ENCODE results near the gene TMPRSS11E. TPM values are rescaled to one million over a fixed set of nuclear protein-coding genes. Genes with fewer than 3 reads are reported as not detected.

The TMPRSS11E gene
- total and polyA plus RNA-seq, 10 of the 15 experiments (the other 5 are each of a cell fraction or from before 2014, with no cell fraction given) = not detected

- no peaks in the 10 kb centered on the region for H4K20me1 ChIP-seq (ENCODE audit: control insufficient read depth, insufficient read depth)
- RAD21 ChIA-PET (ENCODE audit: unreplicated experiment) = no interaction called here
- TF ChIP-seq PAX5 (IDR thresholded peaks at IDR 0.05; ENCODE audit: borderline replicate concordance, low read depth, low read length) (no peak), MYB (IDR thresholded peaks at IDR 0.05; ENCODE audit: borderline replicate concordance, low read depth, low read length) (no peak)
- SMC1A ChIA-PET (ENCODE audit: uncharacterized antibody, unreplicated experiment) = no interaction called here
- H3K79me2 ChIP-seq (ENCODE audit: control insufficient read depth, insufficient read depth, low read length) = no peaks in the 10 kb centered on the region
- no peak overlapping the region for H3K4me2 ChIP-seq (ENCODE audit: control insufficient read depth, insufficient read depth)
- BruUV-seq (replicated peaks) = no TSS peak
- H3K36me3 ChIP-seq (ENCODE audit: control insufficient read depth in 2 of 2, insufficient read depth in 2 of 2, low read length in 1 of 2) = no peaks in the 10 kb centered on the region
- ATAC-seq (no peak), DNase-seq (ENCODE audit: low read depth, low spot score) (no peak), FAIRE-seq (no peak)
- H3K9me3 ChIP-seq (replicated peaks; ENCODE audit: control insufficient read depth, insufficient read depth, low read length) = no peaks in the 10 kb centered on the region
- no peaks in the 10 kb centered on the region for H3K27me3 ChIP-seq (replicated peaks in 1 of 2; ENCODE audit: control insufficient read depth in 2 of 2, insufficient read depth in 2 of 2, low read length in 1 of 2)
- H2AFZ ChIP-seq (ENCODE audit: control insufficient read depth, low read depth, low read length) = no peak overlapping the region
- in situ Hi-C loops (cut with MboI) (no loop called here), intact Hi-C loops (cut with micrococcal nuclease; ENCODE audit: unreplicated experiment) (no loop called here)
- CTCF ChIA-PET = no interaction called here
- WGBS (ENCODE audit: insufficient coverage, insufficient replicate concordance, low lambda C conversion rate, missing lambda C conversion rate) = 60% methylated on average over 3 of the region's 3 CpGs
- POLR2A ChIA-PET = no interaction called here
- H3K4me1 ChIP-seq (ENCODE audit: control insufficient read depth, insufficient read depth, low read length) = no peaks in the 10 kb centered on the region
- no peak overlapping the region for H3K27ac ChIP-seq (ENCODE audit: control insufficient read depth, insufficient read depth)
- H3K9ac ChIP-seq (ENCODE audit: control insufficient read depth, insufficient read depth, low read length) = no peak overlapping the region
- H3K4me3 ChIP-seq = no peak overlapping the region
These were observed 14.5 kb downstream of the TMPRSS11E start for GRCh38 chr4:68461790-68462189.

DNA sequence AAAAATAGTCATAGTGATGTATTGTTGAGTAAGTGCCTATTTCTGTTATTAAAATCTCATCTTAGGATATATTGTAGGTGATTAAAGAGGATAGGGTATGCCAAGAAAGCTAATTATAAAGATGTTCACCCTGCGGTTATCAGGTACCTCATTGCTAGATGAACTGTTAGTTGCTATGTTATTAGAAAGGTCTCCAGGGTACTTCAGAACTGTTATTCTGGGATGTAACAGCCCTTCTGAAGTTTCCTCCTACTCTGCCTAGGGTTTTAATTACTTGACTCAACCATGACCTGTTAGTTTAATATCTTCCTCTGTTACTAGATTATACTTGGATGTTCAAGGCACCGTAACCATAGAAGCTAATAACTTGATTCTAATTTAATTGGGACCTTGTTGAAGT lies 15.4 kb downstream of the TMPRSS11E start:
- DNase-seq (ENCODE audit: low read depth, low spot score) (no peak), FAIRE-seq (no peak), ATAC-seq (no peak)
- SMC1A ChIA-PET (ENCODE audit: uncharacterized antibody, unreplicated experiment) = no interaction called here
- POLR2A ChIA-PET = no interaction called here
- Histone ChIP-seq H3K4me1 (ENCODE audit: control insufficient read depth, insufficient read depth, low read length) (no peaks in the 10 kb centered on the region), H3K9me3 (replicated peaks; ENCODE audit: control insufficient read depth, insufficient read depth, low read length) (no peaks in the 10 kb centered on the region), H3K4me2 (ENCODE audit: control insufficient read depth, insufficient read depth) (no peak overlapping the region), H2AFZ (ENCODE audit: control insufficient read depth, low read depth, low read length) (no peak overlapping the region), H3K4me3 (no peak overlapping the region), H3K79me2 (ENCODE audit: control insufficient read depth, insufficient read depth, low read length) (no peaks in the 10 kb centered on the region), H4K20me1 (ENCODE audit: control insufficient read depth, insufficient read depth) (no peaks in the 10 kb centered on the region), H3K9ac (ENCODE audit: control insufficient read depth, insufficient read depth, low read length) (no peak overlapping the region), H3K27ac (ENCODE audit: control insufficient read depth, insufficient read depth) (no peak overlapping the region), H3K27me3 (replicated peaks in 1 of 2; ENCODE audit: control insufficient read depth in 2 of 2, insufficient read depth in 2 of 2, low read length in 1 of 2) (no peaks in the 10 kb centered on the region), H3K36me3 (ENCODE audit: control insufficient read depth in 2 of 2, insufficient read depth in 2 of 2, low read length in 1 of 2) (no peaks in the 10 kb centered on the region)
- RAD21 ChIA-PET (ENCODE audit: unreplicated experiment) = no interaction called here
- 41% methylated on average over 2 of the region's 2 CpGs for WGBS (ENCODE audit: insufficient coverage, insufficient replicate concordance, low lambda C conversion rate, missing lambda C conversion rate)
- in situ Hi-C loops (cut with MboI) = no loop called here
- intact Hi-C loops (cut with micrococcal nuclease; ENCODE audit: unreplicated experiment) = no loop called here
- BruUV-seq (replicated peaks) = no TSS peak
- CTCF ChIA-PET = no interaction called here
- TF ChIP-seq IKZF1 (conservative IDR thresholded peaks at IDR 0.05) (no peak), CEBPZ (IDR thresholded peaks at IDR 0.05; ENCODE audit: low read depth, low read length) (no peak), SMAD1 (IDR thresholded peaks at IDR 0.05; ENCODE audit: low read depth, partially characterized antibody) (no peak), GATAD2B (conservative IDR thresholded peaks at IDR 0.05; ENCODE audit: low read depth) (no peak), ELK1 (IDR thresholded peaks at IDR 0.05; ENCODE audit: low read depth, low read length) (no peak)
- TF ChIP-seq, protein P1, sequence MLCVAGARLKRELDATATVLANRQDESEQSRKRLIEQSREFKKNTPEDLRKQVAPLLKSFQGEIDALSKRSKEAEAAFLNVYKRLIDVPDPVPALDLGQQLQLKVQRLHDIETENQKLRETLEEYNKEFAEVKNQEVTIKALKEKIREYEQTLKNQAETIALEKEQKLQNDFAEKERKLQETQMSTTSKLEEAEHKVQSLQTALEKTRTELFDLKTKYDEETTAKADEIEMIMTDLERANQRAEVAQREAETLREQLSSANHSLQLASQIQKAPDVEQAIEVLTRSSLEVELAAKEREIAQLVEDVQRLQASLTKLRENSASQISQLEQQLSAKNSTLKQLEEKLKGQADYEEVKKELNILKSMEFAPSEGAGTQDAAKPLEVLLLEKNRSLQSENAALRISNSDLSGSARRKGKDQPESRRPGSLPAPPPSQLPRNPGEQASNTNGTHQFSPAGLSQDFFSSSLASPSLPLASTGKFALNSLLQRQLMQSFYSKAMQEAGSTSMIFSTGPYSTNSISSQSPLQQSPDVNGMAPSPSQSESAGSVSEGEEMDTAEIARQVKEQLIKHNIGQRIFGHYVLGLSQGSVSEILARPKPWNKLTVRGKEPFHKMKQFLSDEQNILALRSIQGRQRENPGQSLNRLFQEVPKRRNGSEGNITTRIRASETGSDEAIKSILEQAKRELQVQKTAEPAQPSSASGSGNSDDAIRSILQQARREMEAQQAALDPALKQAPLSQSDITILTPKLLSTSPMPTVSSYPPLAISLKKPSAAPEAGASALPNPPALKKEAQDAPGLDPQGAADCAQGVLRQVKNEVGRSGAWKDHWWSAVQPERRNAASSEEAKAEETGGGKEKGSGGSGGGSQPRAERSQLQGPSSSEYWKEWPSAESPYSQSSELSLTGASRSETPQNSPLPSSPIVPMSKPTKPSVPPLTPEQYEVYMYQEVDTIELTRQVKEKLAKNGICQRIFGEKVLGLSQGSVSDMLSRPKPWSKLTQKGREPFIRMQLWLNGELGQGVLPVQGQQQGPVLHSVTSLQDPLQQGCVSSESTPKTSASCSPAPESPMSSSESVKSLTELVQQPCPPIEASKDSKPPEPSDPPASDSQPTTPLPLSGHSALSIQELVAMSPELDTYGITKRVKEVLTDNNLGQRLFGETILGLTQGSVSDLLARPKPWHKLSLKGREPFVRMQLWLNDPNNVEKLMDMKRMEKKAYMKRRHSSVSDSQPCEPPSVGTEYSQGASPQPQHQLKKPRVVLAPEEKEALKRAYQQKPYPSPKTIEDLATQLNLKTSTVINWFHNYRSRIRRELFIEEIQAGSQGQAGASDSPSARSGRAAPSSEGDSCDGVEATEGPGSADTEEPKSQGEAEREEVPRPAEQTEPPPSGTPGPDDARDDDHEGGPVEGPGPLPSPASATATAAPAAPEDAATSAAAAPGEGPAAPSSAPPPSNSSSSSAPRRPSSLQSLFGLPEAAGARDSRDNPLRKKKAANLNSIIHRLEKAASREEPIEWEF (IDR thresholded peaks at IDR 0.05; ENCODE audit: insufficient replicate concordance, low read depth, low read length) = no peak
